GDM1 (cell line): ENCODE data around the gene CTSZ.
"Not testable (repeated sequence)": the region's sequence is repeated elsewhere in the genome, so short reads cannot be mapped to it uniquely, and the experiment has no call there.

Experiments used
- DNase-seq: peaks from one replicate; lab custom pipeline; 2025; lab: John Stamatoyannopoulos, UW

CTSZ gene

GRCh38 chr20:59006864-59007664 is at the start of gene CTSZ:
Gene CTSZ (minus strand): TSS chr20:59007254. CDS start chr20:59007128, 126 bp downstream.
- peak; percentile 26 for DNase-seq

DNA sequence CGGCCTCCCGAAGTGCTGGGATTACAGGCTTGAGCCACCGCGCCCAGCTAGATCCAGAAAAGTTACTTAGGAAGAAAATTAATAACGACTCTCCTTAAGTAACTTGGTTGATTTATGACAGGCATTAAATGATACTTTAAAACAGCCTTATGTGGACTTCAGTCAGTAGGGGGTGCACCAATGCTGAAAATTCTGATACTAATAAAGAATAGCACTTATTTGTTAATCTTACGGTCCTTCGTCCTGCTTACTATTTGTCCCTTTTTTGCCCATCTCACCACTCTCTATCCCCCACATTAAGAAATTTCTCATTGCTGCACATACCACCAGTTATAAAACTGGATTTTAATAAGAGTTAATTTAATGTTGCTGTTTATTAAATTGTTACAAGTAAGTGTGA is 48.2 kb upstream of the CTSZ start:
- DNase-seq, result no peak

- DNase-seq, result no peak
These were observed 44.7 kb upstream of the CTSZ start for GRCh38 chr20:59051666-59052185.

DNA sequence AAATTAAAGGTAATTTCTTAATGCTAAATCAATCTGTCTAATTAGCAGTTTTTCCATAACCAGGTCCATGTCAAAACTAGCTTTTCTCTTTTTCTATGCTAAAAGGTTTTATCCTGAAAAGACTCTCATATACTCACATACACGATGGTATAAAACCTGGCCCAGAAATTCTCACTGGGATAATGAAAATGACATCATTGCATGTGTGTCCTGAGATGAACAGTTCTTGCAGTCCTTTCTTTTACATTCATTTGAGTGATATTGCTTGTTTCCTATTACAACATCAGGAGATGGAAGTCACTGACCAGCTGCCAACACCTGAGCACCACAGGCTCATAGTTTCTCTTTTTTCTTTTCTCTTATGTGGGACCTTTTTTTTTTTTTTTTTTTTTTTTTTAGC is 43.4 kb upstream of the CTSZ start:
- no peak for DNase-seq

- no peak for DNase-seq
These were observed 41.6 kb upstream of the CTSZ start for GRCh38 chr20:59048681-59049030.

DNA sequence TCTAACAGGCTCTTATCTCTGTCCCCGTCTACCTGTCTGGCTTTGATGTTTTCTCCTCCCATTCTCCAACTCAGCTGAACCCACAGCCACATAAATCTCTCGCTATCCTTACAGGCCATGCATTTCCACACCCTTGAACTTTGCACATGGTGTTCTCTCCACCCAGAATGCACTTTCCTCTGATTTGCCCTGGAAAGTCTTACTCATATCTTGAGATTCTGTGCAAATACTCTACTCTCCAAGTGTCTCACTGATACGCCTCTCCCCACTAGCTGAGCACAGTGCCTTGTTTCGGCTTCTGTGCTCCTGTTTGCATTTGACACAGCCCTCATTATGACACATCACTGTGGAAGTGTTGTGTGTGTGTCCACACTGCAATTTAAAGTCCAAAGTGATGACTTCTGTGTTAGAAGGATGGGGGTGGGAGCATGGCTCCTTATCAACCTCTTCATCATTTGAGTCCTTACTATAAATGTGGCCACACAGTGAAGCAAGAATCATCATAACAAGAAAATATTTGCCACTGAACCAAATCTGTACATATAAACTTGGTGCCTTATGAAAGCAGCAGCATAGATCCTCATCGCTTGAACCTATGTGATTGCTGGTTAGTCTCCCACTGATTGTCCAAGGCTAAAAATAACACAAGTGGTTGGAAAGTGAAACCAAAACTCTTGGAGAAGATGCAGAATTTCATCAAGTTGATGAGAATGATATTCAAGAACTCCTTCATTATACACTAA is 41.1 kb upstream of the CTSZ start:
- DNase-seq, result no peak

DNA sequence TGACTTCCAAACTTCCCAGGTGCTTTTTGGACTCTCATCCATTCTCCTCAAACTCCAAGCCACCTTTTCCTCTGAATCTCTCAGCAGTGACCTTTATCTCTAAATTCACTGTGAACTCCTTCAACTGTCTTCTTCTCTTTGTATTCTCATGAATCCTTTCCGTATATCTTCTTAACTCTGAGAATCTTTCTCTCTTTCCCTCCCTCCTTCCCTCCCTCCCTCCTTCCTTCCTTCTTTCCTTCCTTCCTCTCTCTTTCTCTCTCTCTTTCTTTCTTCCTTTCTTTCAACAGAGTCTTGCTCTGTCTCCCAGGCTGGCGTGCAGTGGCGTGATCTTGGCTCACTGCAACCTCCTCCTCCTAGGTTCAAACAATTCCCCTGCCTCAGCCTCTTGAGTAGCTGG is 39.8 kb upstream of the CTSZ start:
- DNase-seq, result no peak

DNA sequence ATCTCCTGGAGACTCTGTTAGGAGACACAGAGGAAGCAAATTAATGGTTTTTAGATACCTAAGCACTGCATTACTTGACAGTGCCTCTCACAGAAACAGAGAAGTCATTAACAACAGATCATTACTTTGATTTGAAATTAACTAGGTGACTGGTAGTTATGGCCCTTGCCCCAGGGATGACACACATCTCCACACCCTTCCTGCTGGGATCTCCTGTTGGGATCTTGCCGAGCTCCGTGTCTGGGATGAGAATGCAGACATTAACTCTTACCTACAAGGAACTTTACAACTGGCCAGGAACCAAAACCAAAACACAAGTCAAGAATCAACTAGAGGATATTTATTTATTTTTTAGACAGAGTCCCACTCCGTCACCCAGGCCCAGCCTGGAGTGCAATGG is 37.7 kb upstream of the CTSZ start:
- DNase-seq, result no peak

GRCh38 chr20:59044295-59044694 is 37.2 kb upstream of the CTSZ start:
- DNase-seq, result no peak

DNA sequence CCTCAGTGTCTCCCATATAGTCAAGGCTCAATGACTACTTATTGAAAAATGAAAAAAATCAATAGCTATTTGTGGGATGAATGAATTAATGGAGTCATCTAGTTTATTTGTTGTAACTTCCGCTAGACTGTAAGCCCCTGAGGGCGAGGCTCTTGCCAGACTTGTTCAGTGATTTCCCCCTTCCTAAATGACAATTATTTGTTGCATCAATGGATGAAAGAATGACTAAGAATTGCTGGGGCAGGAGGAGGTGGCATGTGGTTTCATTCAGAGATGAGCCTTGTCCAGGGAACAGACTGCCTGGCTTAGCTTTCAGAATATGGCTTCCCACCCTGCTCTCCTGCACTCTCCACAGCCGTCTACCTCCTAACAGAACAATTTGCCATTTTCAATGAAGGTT is 36.6 kb upstream of the CTSZ start:
- no peak for DNase-seq

- peak; percentile 92 for DNase-seq
These were observed 36.0 kb upstream of the CTSZ start for GRCh38 chr20:59042796-59043631.

DNA sequence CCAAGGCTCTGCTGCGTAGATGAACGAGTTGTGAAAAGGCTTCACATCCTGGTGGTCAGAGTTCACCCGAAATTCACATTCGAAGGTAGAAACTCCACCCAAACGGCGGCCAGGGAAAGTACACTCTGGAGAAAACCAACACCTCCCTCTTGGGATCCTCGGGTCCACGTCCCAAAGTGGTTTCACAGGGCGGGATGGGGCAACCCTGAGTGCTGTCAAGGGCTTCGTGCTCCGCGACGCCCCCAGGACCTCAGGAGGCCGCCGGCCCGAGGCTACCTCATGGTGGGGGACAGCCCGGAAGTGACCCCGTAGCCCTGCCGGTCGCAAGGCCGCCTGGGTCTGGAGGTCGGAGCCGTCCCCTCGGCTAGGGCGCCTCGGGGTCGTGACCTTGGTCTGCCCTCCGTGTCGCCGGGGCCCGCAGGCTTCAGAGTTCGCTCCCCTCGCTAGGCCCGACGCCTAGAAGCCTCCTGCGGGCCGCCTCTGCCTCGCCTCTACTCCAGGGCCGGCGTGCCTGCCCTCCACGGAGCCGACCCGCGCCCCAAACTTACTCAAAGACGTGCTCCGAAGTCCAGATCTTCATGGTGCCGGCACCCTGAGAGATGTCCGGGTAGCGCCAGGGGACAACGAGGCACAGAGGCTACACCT is 35.2 kb upstream of the CTSZ start, which contains the start of gene PRELID3B:
PRELID3B (minus strand) TSS at position 636 of the 645 bp plus-strand sequence; CDS start at position 580, 56 bp downstream.
- DNase-seq, result no peak

GRCh38 chr20:59041487-59041886 is 34.4 kb upstream of the CTSZ start:
- not testable (repeated sequence) for DNase-seq

GRCh38 chr20:59040667-59041066 is 33.6 kb upstream of the CTSZ start:
- no peak for DNase-seq

DNA sequence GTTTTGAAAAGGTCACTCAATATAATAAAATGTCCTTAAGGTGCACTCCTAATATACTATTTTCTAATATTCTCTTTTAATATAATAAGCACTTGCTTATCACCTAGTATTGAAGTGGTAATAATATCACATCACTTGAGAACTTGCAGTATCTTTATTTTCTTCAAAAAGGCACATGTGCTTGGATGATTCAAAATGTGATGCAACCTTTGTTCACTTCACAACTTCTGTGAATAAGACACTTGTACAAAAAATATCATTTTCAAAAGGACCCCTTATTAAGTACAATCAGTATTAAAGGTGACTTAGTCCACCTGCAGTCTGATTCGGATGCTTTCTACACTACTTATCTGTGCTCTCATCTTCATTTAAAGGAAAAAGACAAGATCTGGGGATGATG is 32.2 kb upstream of the CTSZ start:
- no peak for DNase-seq

GRCh38 chr20:59037386-59037785 is 30.3 kb upstream of the CTSZ start:
- no peak for DNase-seq

- DNase-seq, result no peak
These were observed 28.3 kb upstream of the CTSZ start for GRCh38 chr20:59035381-59035780.

DNA sequence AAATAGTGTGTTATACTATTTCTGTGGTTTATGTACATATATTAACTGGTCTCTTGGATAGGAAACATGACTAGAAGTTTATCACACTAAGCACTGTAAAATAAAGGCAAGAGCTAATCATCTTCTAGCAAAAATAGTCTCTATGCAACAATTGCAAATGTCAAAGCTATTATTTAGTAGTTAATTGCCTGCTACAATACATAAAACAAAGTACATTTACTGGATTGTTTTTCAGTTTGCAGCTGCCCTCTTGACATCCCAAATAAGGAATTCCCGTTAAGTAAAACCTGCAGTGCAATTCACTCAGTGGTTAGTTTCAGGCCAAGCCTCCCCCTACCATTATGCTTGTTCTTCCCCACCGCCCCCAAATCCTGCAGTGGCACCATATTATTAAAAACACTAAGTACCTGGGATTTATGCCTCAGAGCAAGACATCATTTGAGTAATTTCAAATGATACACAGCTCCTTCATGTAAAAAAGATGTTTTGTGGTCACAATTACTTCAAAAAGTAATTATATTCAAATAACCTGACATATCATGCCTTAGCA is 26.6 kb upstream of the CTSZ start:
- no peak for DNase-seq

DNA sequence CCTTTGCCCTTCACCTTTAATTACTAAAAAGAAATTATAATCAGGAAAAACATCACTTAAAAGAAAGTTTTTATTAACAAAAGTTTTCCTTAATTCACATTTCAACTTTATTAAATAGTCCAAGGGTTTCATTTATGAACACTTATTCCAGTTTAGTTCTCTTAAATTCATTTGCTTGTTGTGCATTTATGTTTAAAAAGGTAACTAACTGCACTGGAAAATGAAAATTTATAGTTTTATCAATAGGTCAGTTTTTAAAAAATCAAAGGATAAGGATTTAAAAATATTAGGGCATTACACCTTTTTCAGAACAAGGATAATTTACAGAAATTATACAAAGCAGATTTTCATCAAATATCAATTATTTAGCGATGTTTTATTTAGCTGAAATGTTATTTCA is 26.0 kb upstream of the CTSZ start:
- DNase-seq, result no peak

GRCh38 chr20:59032713-59033059 is 25.6 kb upstream of the CTSZ start:
- DNase-seq, result no peak

DNA sequence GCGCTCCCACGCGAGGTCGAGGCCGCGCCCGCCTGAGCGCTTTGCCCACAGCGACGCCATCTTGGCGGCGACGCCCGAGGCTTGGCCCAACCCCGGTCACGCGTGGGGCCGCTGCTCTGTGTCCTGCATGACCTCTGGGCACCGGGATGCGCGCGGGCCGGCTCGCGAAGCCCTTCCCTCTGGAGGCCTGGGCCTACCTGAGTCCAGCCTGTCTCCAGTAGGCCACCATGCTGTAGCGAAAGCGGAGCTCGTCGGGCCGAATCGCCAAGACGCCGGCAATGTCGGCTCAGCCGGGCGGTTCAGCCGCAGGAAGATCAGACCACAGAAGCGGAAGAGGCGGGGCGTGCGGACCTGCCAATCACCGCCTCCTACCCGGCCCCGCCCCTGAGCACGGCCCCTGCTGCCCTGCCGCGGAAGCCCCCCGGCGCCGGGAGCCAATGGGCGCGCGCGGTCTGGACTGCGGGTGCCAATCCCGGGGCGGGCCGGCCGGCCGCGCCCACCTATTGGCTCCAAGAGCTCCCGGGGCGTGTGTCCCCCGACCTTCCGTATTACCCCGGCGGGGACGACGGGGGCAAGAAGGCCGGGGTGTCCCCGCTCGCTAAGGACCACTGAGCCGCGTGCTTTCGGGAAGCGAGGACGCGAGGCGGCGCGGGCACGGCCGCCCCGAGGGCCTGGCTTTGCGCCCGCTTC is 25.1 kb upstream of the CTSZ start, which contains the start of gene ATP5F1E:
ATP5F1E (minus strand) TSS at position 313 of the 690 bp plus-strand sequence; CDS start at position 229, 84 bp downstream.
- DNase-seq, result peak; percentile 95
